Measurements from ENCODE around the gene STAC.

The STAC gene

DNA sequence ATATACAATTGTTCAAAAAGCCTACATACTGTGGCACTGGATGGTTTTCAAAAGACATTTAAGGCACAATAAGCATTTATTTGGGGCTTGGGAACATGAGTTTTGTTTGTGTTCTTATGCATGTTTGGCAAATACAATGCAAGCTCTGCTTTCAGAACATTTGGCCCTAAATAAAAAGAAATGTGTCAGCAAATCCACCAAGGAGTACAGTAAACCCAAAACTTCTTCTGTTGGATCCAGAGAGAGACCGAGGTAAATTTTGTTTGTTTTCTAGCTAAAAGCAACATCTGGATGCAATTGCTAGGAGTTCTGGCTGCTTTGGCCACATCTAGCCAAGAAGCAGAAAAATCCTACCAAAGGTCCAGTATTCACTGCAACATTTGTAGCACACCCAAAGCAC is 215.2 kb downstream of the STAC start:
- peak; percentile 14 for DNase-seq (ENCODE audit: low read depth)

- no peak for DNase-seq (ENCODE audit: low read depth)
Measured at GRCh38 chr3:36596419-36596818, 216.1 kb downstream of the STAC start.

DNA sequence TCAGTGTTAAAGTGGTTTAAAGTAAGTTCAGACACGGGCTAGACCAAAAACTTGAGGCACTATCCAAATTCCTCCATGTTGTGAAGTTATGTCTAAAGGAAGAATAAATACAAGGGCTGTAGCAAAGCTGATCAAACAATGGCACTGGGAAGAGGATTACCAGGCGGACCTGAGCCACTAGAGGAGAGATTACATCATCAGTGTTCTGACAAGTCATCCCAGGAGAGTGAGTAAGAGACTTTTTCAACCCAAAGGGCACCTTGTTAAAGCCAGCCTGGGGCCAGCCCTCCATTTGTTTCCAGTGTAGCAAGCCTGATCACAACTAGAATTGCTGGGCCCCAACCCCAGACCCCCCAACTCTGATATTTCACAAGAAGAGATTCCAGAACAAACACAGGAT is 217.1 kb downstream of the STAC start:
- DNase-seq (ENCODE audit: low read depth), result no peak
